Activated naive CD4-positive, alpha-beta T cell treated with Interleukin-2 at 50 U/mL for 16 hours (primary cell): Measurements from ENCODE around the gene SPAG9.

Experiments used
- DNase-seq: peaks from one replicate; pipeline ENCODE4 v3.0.0-alpha.2; 2020

The SPAG9 gene

GRCh38 chr17:51120739-51121619 lies at the start of gene SPAG9:
Gene SPAG9, minus strand, starts transcription at chr17:51120868. Its CDS starts 212 bp downstream, at chr17:51120656.
- peak; percentile 92 for DNase-seq

- DNase-seq, result no peak
Measured at GRCh38 chr17:51169340-51169739, 48.7 kb upstream of the SPAG9 start.

GRCh38 chr17:51166987-51167931 lies 46.6 kb upstream of the SPAG9 start:
- DNase-seq, result peak; percentile 76

GRCh38 chr17:51166198-51166986 lies 45.7 kb upstream of the SPAG9 start, which contains the start of gene NME2:
Gene NME2, plus strand, starts transcription at chr17:51166411. Its CDS starts 420 bp downstream, at chr17:51166831.
- DNase-seq, result peak; percentile 72

GRCh38 chr17:51165680-51166197 lies 45.1 kb upstream of the SPAG9 start:
- DNase-seq, result no peak

- DNase-seq, result no peak
Measured at GRCh38 chr17:51164911-51165679, 44.4 kb upstream of the SPAG9 start.

GRCh38 chr17:51161541-51161940 lies 40.9 kb upstream of the SPAG9 start:
- DNase-seq, result no peak

- no peak for DNase-seq
Measured at GRCh38 chr17:51159604-51160003, 38.9 kb upstream of the SPAG9 start.

- no peak for DNase-seq
Measured at GRCh38 chr17:51155416-51155815, 34.7 kb upstream of the SPAG9 start.

GRCh38 chr17:51154176-51154575 lies 33.5 kb upstream of the SPAG9 start:
- DNase-seq, result no peak

GRCh38 chr17:51153210-51154072 lies 32.8 kb upstream of the SPAG9 start, which contains the start of gene NME1:
Gene NME1, plus strand, starts transcription at chr17:51153559. Its CDS starts 2,096 bp downstream, at chr17:51155655.
- DNase-seq, result peak; percentile 99

GRCh38 chr17:51152766-51153209 lies 32.1 kb upstream of the SPAG9 start:
- DNase-seq, result no peak

- no peak for DNase-seq
Measured at GRCh38 chr17:51150932-51151331, 30.3 kb upstream of the SPAG9 start.

GRCh38 chr17:51149163-51149562 lies 28.5 kb upstream of the SPAG9 start:
- DNase-seq, result no peak

GRCh38 chr17:51147650-51148049 lies 27.0 kb upstream of the SPAG9 start:
- no peak for DNase-seq

- no peak for DNase-seq
Measured at GRCh38 chr17:51144266-51145022, 23.8 kb upstream of the SPAG9 start.

- no peak for DNase-seq
Measured at GRCh38 chr17:51142597-51142996, 21.9 kb upstream of the SPAG9 start.

GRCh38 chr17:51135956-51136355 lies 15.3 kb upstream of the SPAG9 start:
- no peak for DNase-seq

- no peak for DNase-seq
Measured at GRCh38 chr17:51133365-51133764, 12.7 kb upstream of the SPAG9 start.

- DNase-seq, result no peak
Measured at GRCh38 chr17:51132964-51133319, 12.3 kb upstream of the SPAG9 start.
